HG03469 (cell line): Measurements from ENCODE around the gene ITGAV.

ENCODE experiments used
- ATAC-seq: cut with Tn5 transposase; IDR thresholded peaks from one replicate; pipeline ENCODE4 v1.9.1; 2021; ENCODE audit warnings: mild to moderate bottlenecking, moderate library complexity, moderate number of reproducible peaks; ENCODE audit not compliant: unreplicated experiment

The ITGAV gene

DNA sequence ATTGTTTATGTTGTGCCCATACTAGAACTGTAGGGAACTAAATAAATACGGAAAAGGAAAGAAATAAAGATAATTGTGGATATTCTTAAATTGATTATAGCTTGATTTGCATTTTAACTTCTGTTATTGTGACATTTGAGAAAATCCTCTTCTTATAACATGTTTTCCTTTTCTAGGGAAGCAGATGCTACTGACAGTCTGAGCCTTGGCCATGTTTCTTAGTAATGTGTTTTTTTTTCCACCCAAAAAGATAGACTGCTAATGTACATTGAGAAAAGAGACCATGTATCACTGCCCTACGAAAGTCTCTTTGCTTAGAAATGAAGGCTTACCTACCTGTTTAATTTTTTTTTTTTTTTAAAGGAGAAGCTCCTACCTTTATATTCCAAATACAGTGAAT, 22.2 kb downstream of the ITGAV start:
- no peak for ATAC-seq

DNA sequence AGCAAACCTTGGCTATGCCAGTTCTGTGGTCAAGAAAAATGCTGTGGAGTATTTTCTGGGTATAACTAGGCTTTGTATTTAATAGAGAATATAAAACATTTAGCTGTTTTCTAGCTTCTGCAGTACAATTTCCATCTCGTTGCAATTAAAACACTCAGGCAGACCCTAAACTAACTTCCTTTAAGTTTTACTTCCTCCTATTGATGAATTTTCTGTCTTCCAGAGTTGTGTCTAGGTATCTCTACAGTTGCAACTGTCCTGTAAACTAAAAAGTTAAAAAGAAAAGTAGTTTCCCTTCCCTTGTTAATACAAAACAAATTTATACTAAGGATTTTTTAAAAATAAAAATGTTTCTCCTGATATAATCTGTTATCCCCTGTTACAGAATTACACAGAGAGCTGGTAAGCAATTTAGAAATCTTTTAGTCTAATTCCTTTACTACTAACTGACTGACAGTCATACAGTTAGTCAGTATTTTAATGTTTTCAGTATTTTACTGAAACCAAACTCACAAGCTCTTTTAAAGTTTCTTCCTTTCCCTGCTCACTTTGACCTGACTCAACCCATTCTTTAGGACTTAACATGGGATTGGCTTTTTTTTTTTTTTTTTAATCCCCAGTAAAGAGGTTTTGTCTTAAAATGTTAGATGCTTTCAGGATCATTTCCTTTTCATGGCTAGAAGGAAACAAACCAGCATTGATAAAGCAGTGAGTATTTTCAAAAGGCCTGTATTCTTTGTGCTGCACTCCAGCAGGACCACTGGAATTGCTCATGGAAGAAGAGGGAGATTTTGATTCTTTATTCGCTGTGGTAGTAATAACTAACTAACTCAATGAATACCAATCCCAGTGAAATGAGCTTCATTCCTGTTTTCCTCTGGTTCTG, 22.9 kb downstream of the ITGAV start:
- ATAC-seq, result no peak

DNA sequence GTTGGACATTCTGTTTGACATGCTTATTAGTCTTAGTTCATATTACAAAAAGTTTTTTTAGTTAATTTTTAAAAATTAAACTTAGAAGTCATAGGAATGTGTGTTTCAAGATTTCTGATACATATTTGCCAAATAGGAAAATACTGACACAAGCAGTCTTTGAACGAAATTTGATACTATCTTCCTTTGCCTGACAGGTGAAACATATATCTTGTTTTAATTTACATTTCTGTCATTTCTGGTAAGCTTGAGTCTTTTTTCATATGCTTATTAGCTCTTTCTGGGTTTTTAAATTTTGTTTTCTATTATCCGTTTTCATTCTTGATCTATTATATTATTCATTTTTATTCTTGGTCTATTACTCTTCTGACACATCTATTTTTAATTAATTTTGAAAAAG, 24.5 kb downstream of the ITGAV start:
- no peak for ATAC-seq

- no peak for ATAC-seq
These were observed 27.3 kb downstream of the ITGAV start for GRCh38 chr2:186617148-186617547.

GRCh38 chr2:186617771-186618170, 27.9 kb downstream of the ITGAV start:
- ATAC-seq, result no peak

- no peak for ATAC-seq
These were observed 28.8 kb downstream of the ITGAV start for GRCh38 chr2:186618696-186619095.

GRCh38 chr2:186623084-186623483, 33.2 kb downstream of the ITGAV start:
- no peak for ATAC-seq

DNA sequence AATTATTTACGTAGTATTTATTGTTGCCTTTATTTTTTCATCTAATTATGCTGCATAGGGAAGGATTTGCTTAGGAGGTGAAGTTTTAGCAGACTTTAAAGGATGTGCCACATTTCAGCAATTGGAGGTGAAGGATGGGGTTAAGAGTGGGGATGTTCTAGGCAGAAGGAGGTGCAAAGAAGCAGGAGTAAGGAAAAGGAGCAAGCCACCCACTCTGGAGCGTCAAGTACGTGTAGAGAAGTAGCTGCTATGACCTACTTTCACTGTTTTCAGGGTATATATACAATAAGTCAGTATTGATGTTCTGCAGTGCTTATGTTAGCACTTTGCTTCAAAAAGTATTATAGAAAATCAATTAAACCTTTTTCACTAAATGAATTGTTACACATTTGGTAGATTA, 34.4 kb downstream of the ITGAV start:
- ATAC-seq, result no peak

DNA sequence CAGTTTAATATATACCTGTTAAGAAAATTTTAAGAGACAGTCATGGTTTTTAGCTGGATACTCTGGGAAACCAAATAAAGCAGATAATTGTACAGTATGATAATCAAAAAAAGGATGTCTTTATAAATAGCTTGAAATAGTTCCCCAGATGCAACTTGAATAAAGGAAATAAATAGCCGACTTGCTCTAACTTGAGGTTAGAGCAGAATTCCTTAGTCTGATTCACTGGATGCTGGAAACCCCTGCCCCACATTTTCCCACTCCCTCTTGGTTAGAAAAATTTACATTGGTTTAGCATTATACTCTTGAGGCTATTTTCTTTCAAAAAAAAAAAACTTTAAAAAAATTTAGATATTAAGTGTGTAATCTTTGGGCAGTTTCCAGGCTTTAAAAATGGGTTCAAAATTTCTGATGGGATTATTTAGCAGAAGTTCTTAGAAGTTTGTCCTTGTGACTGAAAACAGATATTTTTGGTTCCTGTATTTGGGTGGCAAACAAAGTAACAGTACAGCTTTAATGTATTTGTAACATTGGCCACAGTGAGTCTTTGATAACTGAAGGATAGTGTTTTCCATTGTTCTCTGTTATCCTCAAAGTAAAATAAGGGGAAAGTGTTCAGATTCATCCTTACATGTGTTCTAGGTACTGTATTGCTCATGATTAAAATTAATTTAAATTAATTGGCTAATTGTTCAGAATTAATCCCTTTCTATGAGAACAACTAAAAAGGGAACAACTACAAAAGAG, 39.6 kb downstream of the ITGAV start:
- no peak for ATAC-seq

- no peak for ATAC-seq
These were observed 42.6 kb downstream of the ITGAV start for GRCh38 chr2:186632417-186632816.

DNA sequence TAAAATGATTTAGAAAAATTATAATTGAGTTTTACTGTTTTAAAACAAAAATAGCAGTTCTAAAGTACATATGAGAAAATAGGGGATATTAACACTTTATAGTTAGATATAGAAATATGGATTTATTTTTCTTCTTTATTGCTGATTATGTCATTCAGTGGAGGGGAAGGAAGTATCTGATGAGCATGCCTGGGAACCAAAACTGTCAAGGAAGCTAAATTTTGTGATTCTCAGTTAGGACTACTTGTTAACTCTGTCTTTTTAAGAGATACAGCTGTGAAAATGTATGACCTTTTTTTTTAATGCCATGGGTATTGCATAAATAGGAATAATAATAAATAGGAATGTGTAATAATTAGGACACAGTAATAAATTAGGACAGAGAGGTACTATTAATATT, 44.8 kb downstream of the ITGAV start:
- ATAC-seq, result no peak

DNA sequence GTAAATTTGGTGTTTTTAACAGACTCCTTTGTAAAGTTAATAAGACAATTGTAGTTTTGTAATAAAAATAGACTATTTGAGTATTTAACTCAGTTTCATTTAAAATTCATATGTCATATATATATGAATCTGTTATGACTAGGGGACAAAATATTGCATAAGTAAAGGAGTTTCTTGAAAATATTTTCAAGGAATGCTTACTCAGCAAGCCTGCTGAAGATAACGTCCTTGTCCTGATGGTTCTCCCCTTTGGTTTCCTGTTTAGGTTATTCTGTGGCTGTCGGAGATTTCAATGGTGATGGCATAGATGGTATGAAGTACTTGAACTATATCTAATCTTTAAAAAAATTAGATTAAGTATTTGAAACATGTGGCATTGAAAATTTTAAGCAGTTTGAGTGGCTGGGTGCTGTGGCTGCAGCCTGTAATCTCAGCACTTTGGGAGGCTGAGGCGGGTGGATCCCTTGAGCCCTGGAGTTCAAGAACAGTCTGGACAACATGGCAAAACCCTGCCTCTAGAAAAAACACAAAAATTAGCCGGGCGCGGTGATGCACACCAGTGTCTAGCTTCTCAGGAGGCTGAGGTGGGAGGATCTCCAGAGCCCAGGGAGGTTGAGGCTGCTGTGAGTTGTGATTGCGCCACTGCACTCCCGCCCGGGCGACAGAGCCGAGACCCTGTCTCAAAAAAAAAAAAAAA, 47.1 kb downstream of the ITGAV start:
- no peak for ATAC-seq

GRCh38 chr2:186637497-186637800, 47.6 kb downstream of the ITGAV start:
- no peak for ATAC-seq

GRCh38 chr2:186639939-186640338, 50.1 kb downstream of the ITGAV start:
- ATAC-seq, result peak; percentile 50

DNA sequence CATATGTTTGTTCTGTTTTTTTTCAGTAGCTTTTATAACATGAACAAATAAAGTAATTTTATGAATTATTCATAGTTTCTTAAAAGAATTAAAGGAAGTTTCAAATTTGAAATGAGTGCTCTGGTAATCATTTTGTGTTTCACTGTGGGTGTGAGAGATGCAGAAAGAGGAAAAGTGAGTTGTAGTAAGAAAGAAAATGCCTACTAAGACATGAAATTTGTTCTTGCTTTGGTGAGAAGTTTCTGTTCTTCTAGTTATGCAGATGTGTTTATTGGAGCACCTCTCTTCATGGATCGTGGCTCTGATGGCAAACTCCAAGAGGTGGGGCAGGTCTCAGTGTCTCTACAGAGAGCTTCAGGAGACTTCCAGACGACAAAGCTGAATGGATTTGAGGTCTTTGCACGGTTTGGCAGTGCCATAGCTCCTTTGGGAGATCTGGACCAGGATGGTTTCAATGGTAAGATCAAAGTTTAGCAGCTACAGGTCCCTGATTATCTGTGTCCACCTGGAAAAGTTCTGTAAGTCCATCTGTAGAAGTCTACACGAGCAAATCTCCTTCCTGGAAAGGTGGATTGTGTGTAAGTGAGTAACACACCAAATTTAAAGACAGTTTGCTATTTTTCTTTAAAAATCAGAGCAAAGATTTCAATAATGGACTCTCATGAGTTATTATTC, 51.4 kb downstream of the ITGAV start:
- ATAC-seq, result peak; percentile 1

GRCh38 chr2:186641807-186642321, 52.0 kb downstream of the ITGAV start:
- peak; percentile 79 for ATAC-seq

GRCh38 chr2:186644791-186645190, 54.9 kb downstream of the ITGAV start:
- ATAC-seq, result no peak

GRCh38 chr2:186645999-186646398, 56.1 kb downstream of the ITGAV start:
- ATAC-seq, result no peak

DNA sequence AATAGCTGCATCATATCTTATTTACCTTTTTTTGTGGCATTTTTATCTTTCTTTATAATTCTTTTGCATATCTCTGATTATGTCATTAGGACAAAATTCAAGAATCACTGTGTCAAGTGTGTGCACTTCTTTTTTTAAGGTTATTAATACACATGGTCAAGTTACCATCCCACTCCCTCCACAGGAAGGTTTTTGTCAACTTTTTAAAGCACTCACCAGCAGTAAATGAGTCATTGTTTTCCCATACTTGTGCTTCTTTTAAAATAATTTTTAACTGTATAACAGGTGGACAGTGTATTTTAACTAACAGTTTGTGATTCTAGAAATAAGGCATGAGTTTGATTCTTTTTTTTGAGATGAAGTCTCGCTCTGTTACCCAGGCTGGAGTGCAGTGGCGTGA, 58.3 kb downstream of the ITGAV start:
- no peak for ATAC-seq

DNA sequence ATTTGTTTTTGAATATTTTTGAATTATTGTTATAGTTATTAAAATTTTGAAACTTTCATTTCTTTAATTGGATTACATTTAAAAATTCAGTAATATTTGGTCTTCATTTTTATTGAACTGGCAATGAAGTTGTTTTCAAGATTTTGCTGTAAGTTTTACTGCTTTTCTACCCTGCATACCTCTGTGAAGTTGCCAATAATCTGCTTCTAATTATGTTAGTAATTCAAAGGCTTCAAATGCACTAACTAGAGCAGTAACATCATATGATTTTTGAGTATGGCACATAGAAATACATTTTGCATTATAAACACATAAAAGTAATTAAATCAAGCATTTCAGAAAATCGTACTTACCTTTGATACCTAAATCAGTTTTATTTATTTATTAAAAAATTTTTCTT, 63.7 kb downstream of the ITGAV start:
- no peak for ATAC-seq

DNA sequence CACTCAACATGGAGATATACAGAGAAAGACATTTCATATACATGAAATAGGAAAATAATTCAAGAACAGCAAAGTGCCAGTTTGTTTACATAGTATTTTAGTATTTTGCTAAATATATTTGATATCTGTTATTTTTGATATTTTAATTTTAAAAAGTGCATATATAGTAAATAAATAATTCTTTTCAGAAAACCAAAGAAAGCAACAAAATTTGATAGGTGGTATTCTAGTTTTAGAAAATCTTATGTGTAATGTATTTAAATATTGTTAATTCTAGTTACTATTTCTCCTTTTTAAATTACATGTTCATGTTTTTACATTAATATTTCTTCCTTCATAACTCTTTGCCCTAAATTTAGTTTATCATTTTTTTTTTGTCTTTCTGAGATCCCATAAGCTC, 69.5 kb downstream of the ITGAV start:
- no peak for ATAC-seq
